K562 (cell line): ENCODE data around the gene SPAG4. TPM values are rescaled to one million over a fixed set of nuclear protein-coding genes. Genes with fewer than 3 reads are reported as not detected.

Experiments used
- ATF7 ChIP-seq: fragments of 450-650 bp; IDR thresholded peaks from 2 replicates; pipeline ENCODE4 v1.7.1; 2014; ENCODE audit warnings: mild to moderate bottlenecking, moderate library complexity
- FIP1L1 ChIP-seq: fragments of 200-400 bp; formaldehyde crosslinking; IDR thresholded peaks from 2 replicates; pipeline ENCODE4 v1.6.1; 2018; ENCODE audit warnings: mild to moderate bottlenecking, low read depth, low read length; ENCODE audit not compliant: poor library complexity, severe bottlenecking
- FOXJ2 ChIP-seq: fragments of 200-800 bp; sonication (Bioruptor generic); IDR thresholded peaks from 2 replicates; pipeline ENCODE4 v1.6.1; 2016; ENCODE audit warnings: missing genetic modification characterization, missing compliant biosample characterization
- FOXJ3 ChIP-seq: sonication (generic); formaldehyde crosslinking; IDR thresholded peaks from 2 replicates; pipeline ENCODE4 v1.4.0; 2020; ENCODE audit warnings: mild to moderate bottlenecking, missing genetic modification reagents
- FOXO4 ChIP-seq: fragments of 450-650 bp; formaldehyde crosslinking; IDR thresholded peaks from 2 replicates; pipeline ENCODE4 v1.4.0; 2020; ENCODE audit warnings: mild to moderate bottlenecking, moderate library complexity
- KDM5B ChIP-seq: fragments of 200-600 bp; sonication (generic); IDR thresholded peaks from 2 replicates; pipeline ENCODE4 v1.6.1; 2012; ENCODE audit warnings: low read depth, mild to moderate bottlenecking, moderate library complexity, low read length, control low read depth, inconsistent platforms; ENCODE audit not compliant: insufficient replicate concordance
- MEF2A ChIP-seq: IDR thresholded peaks from 2 replicates; pipeline ENCODE4 v1.6.1; 2011; ENCODE audit warnings: low read depth, mild to moderate bottlenecking, low read length, moderate library complexity; ENCODE audit not compliant: control insufficient read depth
- MEIS2 ChIP-seq: fragments of 450-650 bp; IDR thresholded peaks from 2 replicates; pipeline ENCODE4 v1.6.1; 2014; ENCODE audit warnings: mild to moderate bottlenecking; ENCODE audit not compliant: partially characterized antibody
- MXI1 ChIP-seq: IDR thresholded peaks from 2 replicates; pipeline ENCODE4 v1.6.1; 2011; ENCODE audit warnings: low read depth, mild to moderate bottlenecking, improper control_type of control experiment, low read length
- NFIC ChIP-seq: fragments of 450-650 bp; IDR thresholded peaks from 2 replicates; pipeline ENCODE4 v1.6.1; 2017; ENCODE audit warnings: mild to moderate bottlenecking, inconsistent platforms
- NR4A1 ChIP-seq, 2 experiments: fragments of 250-450 bp in 1 of 2; fragments of 450-650 bp in 1 of 2; sonication (Bioruptor Pico) in 1 of 2; IDR thresholded peaks; 2 replicates each; pipeline versions ENCODE4 v1.4.0 to v1.6.1; 2016 to 2020; ENCODE audit warnings: mild to moderate bottlenecking in 2 of 2, missing compliant biosample characterization in 1 of 2, missing genetic modification characterization in 1 of 2, moderate library complexity in 1 of 2
- NUFIP1 ChIP-seq: fragments of 450-650 bp; IDR thresholded peaks from 2 replicates; pipeline ENCODE4 v1.6.1; 2018; ENCODE audit not compliant: partially characterized antibody
- YY1 ChIP-seq, 3 experiments: IDR thresholded peaks; 2 replicates each; pipeline ENCODE4 v1.6.1; 2011; ENCODE audit warnings: low read length in 2 of 3, mild to moderate bottlenecking in 2 of 3, moderate library complexity in 2 of 3, borderline replicate concordance in 1 of 3, control low read depth in 1 of 3, low read depth in 1 of 3; ENCODE audit not compliant: insufficient read depth in 3 of 3, insufficient replicate concordance in 2 of 3, control insufficient read depth in 1 of 3, insufficient read length in 1 of 3; ENCODE audit errors: extremely low read depth in 1 of 3
- ZBTB17 ChIP-seq: fragments of 450-650 bp; formaldehyde crosslinking; IDR thresholded peaks from 2 replicates; pipeline ENCODE4 v1.4.0; 2020; ENCODE audit warnings: mild to moderate bottlenecking
- ZNF212 ChIP-seq: fragments of 450-650 bp; formaldehyde crosslinking; IDR thresholded peaks from 2 replicates; pipeline ENCODE4 v1.4.0; 2020; ENCODE audit warnings: mild to moderate bottlenecking
- ZNF24 ChIP-seq: fragments of 450-650 bp; IDR thresholded peaks from 2 replicates; pipeline ENCODE4 v1.6.1; 2016
- ZNF592 ChIP-seq: fragments of 450-650 bp; IDR thresholded peaks from 2 replicates; pipeline ENCODE4 v1.6.1; 2017; ENCODE audit warnings: antibody characterized with exemption, mild to moderate bottlenecking
- ZNF77 ChIP-seq: fragments of 250-450 bp; sonication (Bioruptor Pico); IDR thresholded peaks from 2 replicates; pipeline ENCODE4 v1.5.0; 2020
- polyA plus RNA-seq, 8 experiments: library from polyadenylated mRNA; depleted of rRNA in 4 of 8; stranded (reverse) in 5 of 8; unstranded in 3 of 8; fragments of >200 nt; fragmentation: Nextera tagmentation in 2 of 8; fragmentation: Illumina TruSeq in 1 of 8; extraction: Ambion mirVana in 2 of 8; extraction: Trizol in 1 of 8; gene quantifications; 2 replicates each; pipeline versions ENCODE4 v1.2.1 to v1.2.3, GENCODE V29; 2011 to 2014; ENCODE audit warnings: inconsistent platforms in 1 of 8, missing spikeins in 1 of 8
- total RNA-seq, 7 experiments: library from RNA; depleted of rRNA in 6 of 7; stranded (reverse); fragments of >200 nt in 6 of 7; fragmentation: Illumina TruSeq in 2 of 7; extraction: Trizol in 2 of 7; gene quantifications; 2 replicates each; pipeline versions ENCODE4 v1.2.1 to v1.2.3, GENCODE V29; 2011 to 2021; ENCODE audit warnings: low replicate concordance in 1 of 7
- TF ChIP-seq, protein P1 (sequence below): sonication (generic); formaldehyde crosslinking; IDR thresholded peaks from 2 replicates; pipeline ENCODE4 v1.9.0; 2022; ENCODE audit warnings: mild to moderate bottlenecking, missing genetic modification reagents
- TF ChIP-seq, protein P2 (sequence below): sonication (generic); formaldehyde crosslinking; IDR thresholded peaks from 2 replicates; pipeline ENCODE4 v1.8.1; 2022; ENCODE audit warnings: missing genetic modification reagents

SPAG4 gene
- total and polyA plus RNA-seq, 9 of the 15 experiments (the other 6 are each of a cell fraction or from before 2014, with no cell fraction given) = 1.6 to 11.4 (median 4.6) TPM

GRCh38 chr20:35616465-35617396, 1.1 kb downstream of the SPAG4 start (continued):
- no peak for TF ChIP-seq FIP1L1
- TF ChIP-seq, protein P1, sequence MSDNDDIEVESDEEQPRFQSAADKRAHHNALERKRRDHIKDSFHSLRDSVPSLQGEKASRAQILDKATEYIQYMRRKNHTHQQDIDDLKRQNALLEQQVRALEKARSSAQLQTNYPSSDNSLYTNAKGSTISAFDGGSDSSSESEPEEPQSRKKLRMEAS (CRISPR knock-in tag) = peak; percentile 30; the same call in 1 of the 2 replicates
- no peak for TF ChIP-seq NUFIP1
- TF ChIP-seq FOXJ3 = no peak
- TF ChIP-seq ZBTB17 (CRISPR knock-in tag) = no peak
- no peak for TF ChIP-seq MXI1
- TF ChIP-seq KDM5B = peak; percentile 81
- no peak for TF ChIP-seq MEF2A
- no peak for TF ChIP-seq ZNF24
- peak in 1 of 3 experiments; percentile 45 for TF ChIP-seq YY1 (IDR thresholded peaks at IDR 0.05; ENCODE audit: borderline replicate concordance in 1 of 3, control insufficient read depth in 1 of 3, extremely low read depth in 1 of 3, insufficient read depth in 3 of 3, insufficient read length in 1 of 3, insufficient replicate concordance in 2 of 3, low read depth in 1 of 3, low read length in 2 of 3)
- TF ChIP-seq ZNF592 = no peak
- TF ChIP-seq FOXO4 (CRISPR knock-in tag) = no peak
- TF ChIP-seq FOXJ2 (tag) = no peak
- no peak for TF ChIP-seq ZNF212 (CRISPR knock-in tag)
- TF ChIP-seq ZNF77 = no peak
- TF ChIP-seq, protein P2, sequence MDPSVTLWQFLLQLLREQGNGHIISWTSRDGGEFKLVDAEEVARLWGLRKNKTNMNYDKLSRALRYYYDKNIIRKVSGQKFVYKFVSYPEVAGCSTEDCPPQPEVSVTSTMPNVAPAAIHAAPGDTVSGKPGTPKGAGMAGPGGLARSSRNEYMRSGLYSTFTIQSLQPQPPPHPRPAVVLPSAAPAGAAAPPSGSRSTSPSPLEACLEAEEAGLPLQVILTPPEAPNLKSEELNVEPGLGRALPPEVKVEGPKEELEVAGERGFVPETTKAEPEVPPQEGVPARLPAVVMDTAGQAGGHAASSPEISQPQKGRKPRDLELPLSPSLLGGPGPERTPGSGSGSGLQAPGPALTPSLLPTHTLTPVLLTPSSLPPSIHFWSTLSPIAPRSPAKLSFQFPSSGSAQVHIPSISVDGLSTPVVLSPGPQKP (CRISPR knock-in tag) = no peak
- no peak for TF ChIP-seq NR4A1 (CRISPR knock-in tag; IDR thresholded peaks at IDR 0.05)
- no peak for TF ChIP-seq NR4A1 (tag; IDR thresholded peaks at IDR 0.05)
- peak; percentile 10; the same call in 1 of the 2 replicates for TF ChIP-seq NFIC
- no peak for TF ChIP-seq MEIS2
- 0 out of 2 replicates have a peak, but pooled peaks have one; percentile 20 for TF ChIP-seq ATF7
